HG02571 (cell line): ENCODE measurements around the gene CELA2A.
"Not testable (repeated sequence)": the region's sequence is repeated elsewhere in the genome, so short reads cannot be mapped to it uniquely, and the experiment has no call there.

ENCODE experiments used
- ATAC-seq: cut with Tn5 transposase; IDR thresholded peaks from one replicate; pipeline ENCODE4 v1.9.1; 2021; ENCODE audit warnings: mild to moderate bottlenecking, moderate library complexity; ENCODE audit not compliant: unreplicated experiment

The CELA2A gene

DNA sequence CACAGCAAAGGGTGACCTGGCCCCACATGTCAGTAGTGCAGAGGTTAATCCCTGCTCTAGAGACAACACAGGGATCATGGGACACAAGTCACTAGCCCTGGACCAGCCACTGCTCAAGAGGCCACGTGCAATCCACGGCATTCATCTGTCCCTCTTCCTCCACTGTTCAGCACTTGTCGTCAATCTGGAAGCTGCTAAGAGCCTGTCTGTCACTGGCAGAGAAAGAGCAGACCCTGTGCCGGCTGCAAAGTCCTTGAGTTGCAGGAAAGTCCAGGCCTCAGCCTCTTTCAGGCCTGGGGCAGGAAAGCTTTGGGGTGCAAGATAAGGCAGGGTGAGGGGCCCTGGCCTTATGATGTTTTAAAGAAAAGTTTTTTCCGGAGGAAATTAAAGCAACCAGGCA, 36.1 kb downstream of the CELA2A start:
- no peak for ATAC-seq

GRCh38 chr1:15493869-15494390, 37.4 kb downstream of the CELA2A start:
- no peak for ATAC-seq

GRCh38 chr1:15500184-15501178, 43.9 kb downstream of the CELA2A start:
- ATAC-seq, result no peak

DNA sequence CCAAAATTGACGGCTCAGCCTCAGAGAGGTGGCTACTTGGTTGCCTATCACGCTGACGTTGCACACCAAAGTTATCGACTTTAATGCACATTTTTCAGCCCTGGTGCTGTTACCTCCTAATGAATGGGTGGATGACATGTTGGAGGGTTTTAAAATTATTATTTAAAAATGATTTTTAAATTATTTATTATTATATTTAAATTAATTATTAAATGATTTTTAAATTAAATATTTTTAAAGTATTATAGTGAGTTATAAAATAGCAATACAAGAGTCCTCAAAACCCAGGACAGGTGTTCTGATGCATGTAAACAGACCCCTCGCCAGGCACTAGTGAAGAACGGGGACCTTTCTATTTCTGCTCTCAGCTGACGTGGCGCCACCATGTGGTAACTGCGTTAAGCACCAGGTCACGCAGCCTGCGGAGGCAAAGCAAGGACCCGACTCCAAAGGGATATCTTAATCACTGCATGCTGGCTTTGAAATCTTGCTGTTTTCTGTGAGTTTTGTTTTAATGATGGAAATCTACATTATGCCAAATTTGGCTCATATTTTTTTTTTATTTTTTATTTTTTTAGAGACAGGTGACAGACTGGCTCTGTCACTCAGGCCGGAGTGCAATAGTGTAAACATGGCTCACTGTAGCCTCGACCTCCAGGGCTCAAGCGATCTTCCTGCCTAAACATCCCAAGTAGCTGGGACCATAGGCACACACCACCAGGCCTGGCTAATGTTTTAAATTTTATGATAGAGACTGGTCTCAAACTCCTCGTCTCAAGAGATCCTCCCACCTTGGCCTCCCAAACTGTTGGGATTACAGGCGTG, 44.9 kb downstream of the CELA2A start:
- no peak for ATAC-seq

DNA sequence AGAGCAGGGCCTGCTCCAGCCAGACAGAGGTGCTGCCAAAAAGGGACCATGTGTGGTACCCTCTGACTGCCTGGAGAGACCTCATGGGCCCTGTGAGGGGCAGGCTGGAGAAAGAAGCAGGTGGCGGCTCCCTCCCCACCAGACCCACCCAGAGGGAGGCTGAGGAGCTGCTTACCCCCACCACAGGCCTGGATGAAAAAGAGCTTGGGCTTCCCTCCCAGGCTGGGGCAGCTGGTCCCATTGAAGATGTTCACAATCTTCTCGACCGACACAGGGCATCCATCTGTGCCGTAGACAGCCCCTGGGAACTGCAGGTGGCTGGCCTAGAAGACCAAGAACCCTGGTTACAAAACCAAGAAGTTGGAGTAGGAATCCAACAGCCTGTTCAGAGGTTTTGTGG, 47.9 kb downstream of the CELA2A start:
- no peak for ATAC-seq

- no peak for ATAC-seq
Measured at GRCh38 chr1:15506831-15507230, 50.3 kb downstream of the CELA2A start.

DNA sequence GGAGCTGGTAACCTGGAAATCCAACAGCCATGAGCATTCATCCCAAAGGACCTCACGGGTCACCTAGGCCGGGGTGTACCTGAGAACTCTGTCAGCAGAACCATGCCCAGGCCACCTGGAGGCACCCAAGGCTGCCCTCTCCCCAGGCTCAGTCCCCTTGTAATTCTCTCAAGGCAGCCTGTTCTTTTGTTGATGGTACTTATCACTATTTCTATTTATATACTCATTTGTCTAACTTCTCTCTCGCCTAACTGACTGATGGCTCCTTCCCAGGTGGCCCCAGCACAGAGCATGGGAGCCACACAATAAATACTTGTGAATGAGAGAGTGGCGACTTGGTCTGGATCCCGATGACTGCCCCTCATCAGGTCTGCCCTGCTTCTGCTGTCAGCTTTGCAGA, 50.7 kb downstream of the CELA2A start:
- ATAC-seq, result no peak

GRCh38 chr1:15508700-15509487, 52.4 kb downstream of the CELA2A start:
- ATAC-seq, result no peak

DNA sequence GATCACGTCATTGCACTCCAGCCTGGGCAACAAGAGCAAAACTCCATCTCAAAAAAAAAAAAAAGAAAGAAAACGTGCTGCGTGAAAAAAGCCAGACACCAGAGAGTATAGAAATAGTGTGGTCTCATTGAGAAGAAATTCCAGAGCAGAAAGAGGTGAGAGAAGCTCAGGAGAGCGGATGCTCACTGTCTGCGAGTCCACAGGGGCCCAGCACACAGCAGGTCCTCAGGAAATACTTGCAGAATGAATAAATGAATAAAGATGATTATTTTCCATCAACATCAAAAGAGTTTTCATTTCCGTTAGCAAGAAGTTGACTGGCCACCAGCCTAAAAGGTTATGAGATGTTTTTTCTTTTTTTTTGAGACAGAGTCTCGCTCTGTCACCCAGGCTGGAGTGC, 53.1 kb downstream of the CELA2A start:
- ATAC-seq, result no peak

- no peak for ATAC-seq
Measured at GRCh38 chr1:15510611-15511405, 54.3 kb downstream of the CELA2A start.

- no peak for ATAC-seq
Measured at GRCh38 chr1:15513192-15513591, 56.7 kb downstream of the CELA2A start.

- ATAC-seq, result no peak
Measured at GRCh38 chr1:15513919-15514318, 57.4 kb downstream of the CELA2A start.

DNA sequence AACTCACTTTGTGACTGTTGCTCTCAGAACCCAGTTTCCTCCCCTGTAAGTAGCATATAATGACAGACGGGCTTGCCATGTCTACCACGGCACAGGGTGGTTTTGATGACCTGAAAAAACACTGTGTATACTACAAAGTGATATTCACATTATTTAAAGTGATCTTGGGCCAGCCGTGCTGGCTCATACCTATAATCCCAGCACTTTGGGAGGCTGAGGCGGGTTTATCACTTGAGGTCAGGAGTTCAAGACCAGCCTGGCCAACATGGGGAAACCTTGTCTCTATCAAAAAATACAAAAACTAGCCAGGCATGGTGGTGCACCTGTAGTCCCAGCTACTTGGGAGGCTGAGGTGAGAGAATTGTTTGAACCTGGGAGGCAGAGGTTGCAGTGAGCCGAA, 58.0 kb downstream of the CELA2A start:
- ATAC-seq, result not testable (repeated sequence)

DNA sequence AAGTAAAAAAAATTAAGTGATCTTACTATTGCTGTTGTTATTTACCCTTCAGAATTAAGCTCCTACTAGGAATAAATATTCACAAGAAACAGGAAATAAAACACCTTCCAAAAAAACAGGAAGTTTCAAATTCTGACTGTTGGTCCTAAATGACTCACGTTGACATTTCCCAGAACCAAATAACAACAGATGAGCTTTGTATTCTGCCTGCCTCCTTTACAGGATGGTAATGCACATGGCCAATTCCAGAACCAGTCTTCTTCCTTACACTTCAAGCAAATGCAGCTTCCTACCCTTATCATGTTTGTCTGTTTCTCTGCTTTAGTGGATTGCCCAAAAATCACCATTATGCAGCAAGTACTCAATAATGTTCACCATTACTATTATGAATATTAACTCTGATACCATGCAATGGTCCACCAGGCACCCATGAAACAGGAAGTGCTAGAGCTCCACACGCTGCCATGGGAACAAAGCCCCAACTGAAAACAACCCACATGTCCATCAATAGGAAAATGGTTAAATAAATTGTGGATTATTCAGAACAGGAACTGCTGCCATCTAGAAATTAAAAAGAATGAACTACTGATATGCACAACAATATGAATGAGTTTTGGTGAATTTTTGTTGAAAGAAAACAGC, 58.6 kb downstream of the CELA2A start:
- ATAC-seq, result no peak

- ATAC-seq, result no peak
Measured at GRCh38 chr1:15519625-15520024, 63.1 kb downstream of the CELA2A start.

GRCh38 chr1:15521206-15521906, 64.8 kb downstream of the CELA2A start:
- not testable (repeated sequence) for ATAC-seq
